Hematopoietic multipotent progenitor cell treated with erythropoietin and hydrocortisone succinate and interleukin-3 and kit ligand, for 4 days (in vitro differentiated cells): Measurements from ENCODE around the gene OR1N2.
"Not testable (repeated sequence)": the region's sequence is repeated elsewhere in the genome, so short reads cannot be mapped to it uniquely, and the experiment has no call there.

ENCODE experiments used
- DNase-seq: peaks from one replicate; pipeline ENCODE4 v3.0.0-alpha.2; 2015

Gene OR1N2

DNA sequence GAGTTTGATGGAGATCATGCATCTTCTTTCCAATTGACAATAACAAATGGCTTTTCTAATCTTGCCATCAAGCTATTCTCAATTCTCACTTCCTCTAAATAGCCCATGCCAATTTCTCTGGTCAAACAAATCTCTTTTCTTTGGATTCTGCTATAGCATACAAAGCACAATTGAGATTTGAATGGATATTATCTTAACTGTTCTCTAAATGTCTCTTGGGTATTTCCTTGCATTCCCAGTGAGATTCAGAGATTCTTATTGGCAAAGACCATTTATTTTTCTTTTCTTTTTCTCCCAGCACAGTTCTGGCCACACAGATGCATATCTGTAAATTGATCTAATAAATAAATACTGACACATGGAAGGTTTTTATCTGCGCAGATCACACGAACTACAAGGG, at the start of gene OR1N2:
OR1N2 (plus strand) TSS at position 301 of the 400 bp plus-strand sequence. CDS start 100 bp downstream, outside the sequence.
- no peak for DNase-seq

DNA sequence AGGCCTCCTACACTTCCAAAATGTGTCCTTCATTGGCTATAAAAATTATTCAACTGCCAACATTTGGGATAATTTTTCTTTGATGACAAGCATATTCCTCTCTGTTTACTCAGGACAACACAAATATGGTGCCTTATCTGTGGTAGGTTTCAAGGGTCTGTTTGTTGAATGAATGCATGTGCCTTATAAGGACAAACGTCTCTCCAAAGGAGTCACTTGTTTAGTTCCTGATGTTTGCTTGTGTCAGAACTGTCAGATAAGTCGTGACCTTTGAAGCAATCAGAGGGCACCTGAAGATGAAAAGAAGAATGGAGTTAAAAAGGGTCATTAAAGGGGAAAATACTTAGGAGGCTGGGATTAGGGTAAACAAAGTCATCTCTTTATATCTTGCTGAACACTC, 45.9 kb upstream of the OR1N2 start:
- DNase-seq, result no peak

DNA sequence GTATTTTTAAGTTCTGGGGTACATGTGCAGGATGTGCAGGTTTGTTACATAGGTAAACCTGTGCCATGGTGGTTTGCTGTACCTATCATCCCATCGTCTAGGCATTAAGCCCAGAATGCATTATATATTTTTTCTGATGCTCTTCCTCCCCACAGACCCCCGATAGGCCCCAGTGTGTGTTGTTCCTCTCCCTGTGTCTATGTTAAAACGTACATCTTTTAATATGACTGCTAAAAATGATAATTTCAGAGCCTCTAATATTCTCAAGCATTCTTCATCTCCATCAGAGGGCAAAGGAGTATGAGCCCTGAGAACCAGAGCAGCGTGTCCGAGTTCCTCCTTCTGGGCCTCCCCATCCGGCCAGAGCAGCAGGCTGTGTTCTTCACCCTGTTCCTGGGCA, 42.4 kb upstream of the OR1N2 start, which contains the start of gene OR1J2:
OR1J2 (plus strand) TSS at position 301 of the 400 bp plus-strand sequence; CDS start at position 301, 0 bp downstream.
- no peak for DNase-seq

- no peak for DNase-seq
Measured at GRCh38 chr9:122518226-122518625, 34.7 kb upstream of the OR1N2 start.

DNA sequence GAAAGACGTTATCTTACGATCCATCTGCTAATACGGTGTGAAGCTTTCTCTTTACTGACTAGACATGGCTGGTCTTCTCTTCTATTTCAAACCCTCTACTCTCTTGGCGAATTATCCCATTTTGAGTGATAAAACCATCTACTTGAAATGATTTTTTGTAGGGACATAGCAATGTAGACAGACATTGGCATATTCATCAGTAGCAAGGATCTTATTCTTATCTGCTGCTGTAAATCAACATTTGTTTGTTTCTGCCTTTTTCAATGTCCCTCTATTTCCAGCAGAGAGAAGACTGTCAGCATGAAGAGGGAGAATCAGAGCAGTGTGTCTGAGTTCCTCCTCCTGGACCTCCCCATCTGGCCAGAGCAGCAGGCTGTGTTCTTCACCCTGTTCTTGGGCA, 34.1 kb upstream of the OR1N2 start, which contains the start of gene OR1J4:
OR1J4 (plus strand) TSS at position 301 of the 400 bp plus-strand sequence; CDS start at position 301, 0 bp downstream.
- no peak for DNase-seq

DNA sequence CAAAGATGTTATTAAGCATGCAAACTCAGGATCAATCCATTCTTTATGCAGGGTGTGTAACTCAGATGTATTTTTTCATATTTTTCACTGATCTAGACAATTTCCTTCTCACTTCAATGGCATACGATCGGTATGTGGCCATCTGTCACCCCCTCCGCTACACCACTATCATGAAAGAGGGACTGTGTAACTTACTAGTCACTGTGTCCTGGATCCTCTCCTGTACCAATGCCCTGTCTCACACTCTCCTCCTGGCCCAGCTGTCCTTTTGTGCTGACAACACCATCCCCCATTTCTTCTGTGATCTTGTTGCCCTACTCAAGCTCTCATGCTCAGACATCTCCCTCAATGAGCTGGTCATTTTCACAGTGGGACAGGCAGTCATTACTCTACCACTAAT, 33.5 kb upstream of the OR1N2 start:
- DNase-seq, result no peak

DNA sequence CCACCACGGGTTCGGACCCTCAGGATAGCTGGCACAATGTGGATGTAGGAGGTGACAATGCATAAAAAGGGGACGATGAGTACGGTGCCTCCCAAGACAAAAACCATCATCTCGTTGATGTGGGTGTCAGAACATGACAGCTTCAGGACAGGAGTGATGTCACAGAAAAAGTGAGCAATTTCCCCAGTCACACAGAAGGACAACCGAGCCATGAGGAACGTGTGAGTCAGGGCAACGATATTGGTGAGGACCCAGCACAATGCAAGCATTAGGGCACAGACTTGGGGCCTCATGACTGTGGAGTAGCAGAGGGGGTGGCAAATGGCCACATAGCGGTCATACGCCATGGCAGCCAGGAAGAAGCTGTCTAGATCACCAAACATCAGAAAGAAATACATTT, 26.3 kb upstream of the OR1N2 start:
- no peak for DNase-seq

- no peak for DNase-seq
Measured at GRCh38 chr9:122527193-122527592, 25.7 kb upstream of the OR1N2 start, which contains the start of gene OR1N1. OR1N1 (minus strand) TSS chr9:122527293; CDS start chr9:122527293, 0 bp downstream.

- not testable (repeated sequence) for DNase-seq
Measured at GRCh38 chr9:122531157-122531556, 21.8 kb upstream of the OR1N2 start.

DNA sequence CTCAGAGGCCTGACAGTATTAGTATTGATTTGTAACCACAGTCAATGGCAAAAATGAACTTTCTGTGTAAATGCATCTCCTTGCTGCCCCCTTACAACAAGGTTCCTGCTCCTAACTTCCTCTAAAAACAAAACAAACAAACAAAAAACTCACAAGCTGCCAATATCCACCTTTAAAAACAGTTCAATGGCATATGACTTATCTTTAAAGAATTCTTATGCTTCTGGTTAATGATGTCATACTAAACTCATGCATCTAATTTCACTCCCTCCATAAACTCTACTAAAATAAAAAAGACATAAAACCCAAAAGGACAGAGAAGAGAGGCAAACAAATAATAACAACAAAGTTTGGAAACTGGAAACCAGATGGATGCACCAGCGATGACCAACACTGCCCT, 16.8 kb upstream of the OR1N2 start:
- no peak for DNase-seq

DNA sequence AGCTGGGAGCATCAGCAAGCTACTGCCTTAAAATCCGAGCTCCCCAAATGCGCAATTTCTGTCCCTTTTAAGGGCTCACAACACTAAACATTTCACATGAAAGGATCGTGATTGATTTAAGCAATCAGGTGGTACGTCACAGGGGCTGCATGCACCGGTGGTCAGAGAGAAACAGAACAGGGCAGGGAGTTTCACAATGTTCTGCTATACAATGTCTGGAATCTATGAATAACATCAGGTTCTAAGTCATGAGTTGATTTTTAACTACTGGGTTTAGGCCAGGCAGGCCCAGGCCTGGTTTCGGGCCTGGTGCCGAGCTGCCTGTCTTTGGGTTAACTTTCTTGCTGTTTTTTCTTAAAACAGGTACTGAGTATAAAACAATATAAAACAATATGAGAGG, 15.8 kb upstream of the OR1N2 start:
- not testable (repeated sequence) for DNase-seq

- DNase-seq, result no peak
Measured at GRCh38 chr9:122538757-122539156, 14.2 kb upstream of the OR1N2 start.

DNA sequence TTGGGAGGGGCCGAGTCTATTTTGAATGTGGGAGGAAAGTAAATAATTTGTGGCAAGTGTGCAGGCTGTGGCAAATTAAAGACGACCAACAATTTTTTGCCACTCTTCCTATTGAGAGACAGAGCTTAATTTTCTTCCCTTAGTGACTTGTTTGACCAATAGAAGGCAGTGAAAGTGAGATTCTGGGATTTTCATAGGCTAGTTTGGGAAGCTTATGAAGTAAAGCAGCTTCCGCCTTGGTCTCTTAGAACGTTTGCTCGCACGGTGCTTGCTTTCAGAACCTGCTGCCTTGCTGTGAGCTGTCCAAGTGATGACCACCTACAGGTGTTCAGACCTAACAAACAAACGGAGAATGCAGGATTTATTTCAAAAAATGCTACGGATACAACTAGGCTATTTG, 6.7 kb upstream of the OR1N2 start:
- DNase-seq, result no peak

DNA sequence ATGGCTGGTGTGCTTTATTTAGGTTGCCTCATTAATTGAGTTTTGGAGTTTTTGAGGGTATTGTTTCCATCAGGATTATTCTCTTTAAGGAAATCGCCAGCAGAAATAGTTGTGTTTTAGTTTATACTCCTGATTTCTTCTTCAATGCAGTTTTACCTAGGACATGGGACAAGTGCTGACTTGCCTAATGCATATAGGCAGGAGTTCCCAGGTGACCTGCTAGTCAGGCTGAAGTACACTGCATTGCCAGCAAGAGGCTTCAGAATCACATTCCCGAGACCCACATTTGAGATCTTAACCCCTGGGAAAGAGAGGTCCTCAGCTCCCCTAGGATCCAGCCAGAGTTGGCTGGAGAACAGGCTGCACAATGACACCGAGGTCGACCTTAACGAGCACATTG, 1.5 kb upstream of the OR1N2 start:
- no peak for DNase-seq

DNA sequence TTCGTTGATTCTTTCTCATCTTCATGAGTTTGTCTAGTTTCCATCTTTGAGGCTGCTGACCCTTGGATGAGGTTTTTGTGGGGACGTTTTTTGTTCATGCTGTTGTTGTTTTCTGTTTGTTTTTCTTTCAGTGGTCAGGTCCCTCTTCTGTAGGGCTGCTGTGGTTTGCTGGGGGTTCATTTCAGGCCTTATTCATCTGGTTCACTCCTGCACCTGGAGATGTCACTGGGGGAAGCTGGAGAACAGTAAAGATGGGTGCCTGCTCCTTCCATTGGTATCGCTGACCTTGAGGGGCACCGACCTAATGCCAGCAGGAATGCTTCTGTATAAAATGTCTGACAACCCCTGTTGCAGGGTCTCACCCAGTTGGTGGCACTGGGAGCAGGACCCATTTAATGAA, 8.5 kb downstream of the OR1N2 start:
- DNase-seq, result no peak

DNA sequence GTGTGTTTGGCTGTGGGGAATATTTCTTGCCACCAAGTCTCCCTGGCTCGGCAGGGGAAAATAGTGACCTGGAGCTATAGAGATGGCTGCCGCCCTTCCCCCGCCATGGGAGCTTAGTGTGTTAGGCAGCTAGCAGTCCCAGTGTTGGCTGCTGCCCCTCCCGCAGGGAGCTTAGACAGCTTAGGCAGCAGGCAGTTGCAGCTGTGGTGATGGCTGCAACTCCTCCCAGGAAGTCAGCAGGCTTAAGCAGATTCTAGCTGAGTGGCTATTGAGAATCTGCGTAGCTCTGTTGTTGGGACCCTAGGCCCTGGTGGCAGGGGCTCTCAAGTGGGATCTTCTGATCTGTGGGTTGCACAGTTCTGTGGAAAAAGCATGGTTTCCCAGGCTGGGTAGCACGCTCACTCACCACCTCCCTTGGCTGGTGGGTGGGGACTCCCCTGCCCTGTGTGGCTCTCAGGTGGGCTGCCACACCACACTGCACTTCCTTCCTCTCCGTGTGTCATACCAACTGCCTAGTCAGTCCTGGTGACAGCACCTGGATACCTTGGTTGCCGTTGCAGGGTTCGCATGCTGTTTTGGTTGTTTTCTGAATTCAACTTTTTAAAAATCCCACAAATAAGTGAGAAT, 9.3 kb downstream of the OR1N2 start:
- no peak for DNase-seq

DNA sequence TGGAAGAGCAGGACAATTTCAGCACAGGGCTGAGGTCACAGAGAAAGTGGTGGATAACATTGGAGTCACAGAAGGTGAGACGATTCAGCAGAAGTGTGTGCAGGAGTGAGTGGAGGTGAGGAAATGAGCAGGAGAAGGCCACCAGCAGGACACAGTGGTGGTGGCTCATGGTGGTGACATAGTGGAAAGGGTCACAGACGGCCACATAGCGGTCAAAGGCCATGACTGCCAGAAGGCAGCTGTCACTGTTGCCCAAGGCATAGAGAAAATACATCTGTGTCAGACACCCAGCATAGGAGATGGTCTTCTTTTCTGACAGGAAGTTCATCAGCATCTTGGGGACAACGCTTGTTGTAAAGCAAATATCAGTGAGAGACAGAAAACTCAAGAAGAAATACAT, 15.0 kb downstream of the OR1N2 start:
- no peak for DNase-seq

GRCh38 chr9:122572456-122572855, 19.5 kb downstream of the OR1N2 start:
- no peak for DNase-seq

DNA sequence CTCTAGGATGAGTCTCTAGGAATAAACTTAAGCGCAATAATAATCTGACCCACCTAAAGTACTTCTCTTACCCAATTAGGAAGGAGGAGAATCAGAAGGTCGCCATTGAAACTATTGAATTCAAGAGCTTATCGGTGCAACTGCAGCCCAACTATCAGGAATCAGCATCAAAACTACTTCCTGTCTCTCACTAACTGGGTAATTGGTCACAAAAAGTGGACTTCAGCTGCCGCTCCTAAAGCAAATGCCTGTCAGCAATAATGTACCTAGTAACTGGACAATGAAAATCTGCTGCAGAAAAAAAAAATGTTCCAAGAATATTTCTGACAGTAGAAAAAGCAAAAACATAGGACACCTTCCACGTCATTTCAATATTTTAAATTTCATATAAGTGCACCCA, 27.0 kb downstream of the OR1N2 start:
- peak; percentile 6 for DNase-seq

DNA sequence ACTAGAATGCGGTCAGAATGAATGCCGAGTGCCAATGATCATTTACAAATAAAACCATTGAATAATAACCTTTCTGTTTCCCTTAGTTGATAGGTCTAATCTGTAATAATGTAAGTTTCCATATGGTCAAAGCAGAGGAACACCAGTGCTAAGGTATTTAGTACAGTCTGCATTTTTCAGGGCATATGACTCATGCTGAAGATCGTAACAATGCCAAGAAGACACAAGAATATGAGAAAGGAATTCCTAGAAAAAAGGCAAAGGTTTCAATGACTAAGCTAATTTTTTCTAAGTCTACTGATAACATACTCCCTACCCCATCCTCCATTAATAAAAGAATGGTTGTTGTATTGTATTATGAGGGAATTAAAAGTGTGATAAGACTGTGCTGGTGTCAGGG, 27.4 kb downstream of the OR1N2 start:
- DNase-seq, result peak; percentile 24

DNA sequence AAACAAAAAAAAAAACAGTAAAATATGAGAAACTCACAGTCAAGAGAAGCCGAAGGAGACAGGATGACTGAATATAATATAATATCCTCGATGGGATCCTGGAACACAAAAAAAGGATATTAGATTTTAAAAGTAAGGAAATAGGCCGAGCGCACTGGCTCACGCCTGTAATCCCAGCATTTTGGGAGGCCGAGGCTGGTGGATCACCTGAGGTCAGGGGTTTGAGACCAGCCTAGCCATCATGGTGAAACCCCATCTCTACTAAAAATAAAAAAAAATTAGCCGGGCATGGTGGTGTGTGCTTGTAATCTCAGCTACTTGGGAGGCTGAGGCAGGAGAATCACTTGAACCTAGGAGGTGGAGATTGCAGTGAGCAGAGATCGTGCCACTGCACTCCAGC, 30.4 kb downstream of the OR1N2 start, which contains the start of gene OR1L8:
OR1L8 (minus strand) TSS at position 101 of the 400 bp plus-strand sequence. CDS start 14,907 bp downstream, outside the sequence.
- DNase-seq, result not testable (repeated sequence)
